SK-N-SH (cell line): ENCODE data around the gene DIAPH2. TPM values are rescaled to one million over a fixed set of nuclear protein-coding genes. Genes with fewer than 3 reads are reported as not detected.
A peak's percentile ranks its signal among the peaks of the same experiment; 100 is the strongest.

ENCODE experiments used
- CTCF ChIA-PET: fragments of 300-600, 350-600 bp; formaldehyde crosslinking; extraction: SDS; loops from one replicate; lab custom pipeline; 2021; lab: Yijun Ruan, JAX
- POLR2A ChIA-PET: fragments of 350-600 bp; sonication (Branson Sonifier 250); formaldehyde crosslinking; extraction: SDS; loops from one replicate; lab custom pipeline; 2020; ENCODE audit warnings: antibody characterized with exemption, inconsistent platforms; lab: Yijun Ruan, JAX
- DNase-seq: peaks from one replicate; pipeline ENCODE4 v3.0.0; 2012
- H2AFZ ChIP-seq: fragments of 200-600 bp; sonication (generic); 2 replicates; pipeline ENCODE4 v1.8.1; 2016; ENCODE audit warnings: antibody characterized with exemption, mild to moderate bottlenecking, low read depth
- H3F3A ChIP-seq: fragments of 200-600 bp; sonication (generic); replicated peaks from 2 replicates; pipeline ENCODE3; 2016; ENCODE audit warnings: antibody characterized with exemption, mild to moderate bottlenecking; ENCODE audit not compliant: insufficient read depth
- H3K27ac ChIP-seq, 2 experiments: fragments of 200-500 bp in 1 of 2; fragments of 200-600 bp in 1 of 2; sonication (Bioruptor generic) in 1 of 2; sonication (generic), shearing (Covaris generic) in 1 of 2; 2 replicates each; pipeline versions ENCODE4 v1.5.1 to v1.6.1; 2014 to 2016; ENCODE audit warnings: low read depth in 2 of 2, inconsistent platforms in 1 of 2, low read length in 1 of 2, mild to moderate bottlenecking in 1 of 2, mixed read lengths in 1 of 2
- H3K27me3 ChIP-seq: fragments of 200-600 bp; sonication (generic), shearing (Covaris generic); 2 replicates; pipeline ENCODE4 v1.6.1; 2016; ENCODE audit warnings: mixed run types; ENCODE audit not compliant: insufficient read depth
- H3K36me3 ChIP-seq, 2 experiments: fragments of 200-500 bp in 1 of 2; fragments of 200-600 bp in 1 of 2; sonication (Bioruptor generic) in 1 of 2; sonication (generic) in 1 of 2; replicated peaks in 1 of 2; 2 replicates each; pipeline versions ENCODE3 to v1.5.1; 2014 to 2016; ENCODE audit warnings: low read length in 1 of 2, mild to moderate bottlenecking in 1 of 2; ENCODE audit not compliant: insufficient read depth in 2 of 2, control insufficient read depth in 1 of 2
- H3K4me1 ChIP-seq, 2 experiments: fragments of 200-500 bp in 1 of 2; fragments of 200-600 bp in 1 of 2; sonication (Bioruptor generic) in 1 of 2; sonication (generic), shearing (Covaris generic) in 1 of 2; 2 replicates each; pipeline versions ENCODE4 v1.5.1 to v1.6.1; 2014 to 2016; ENCODE audit warnings: low read depth in 1 of 2, low read length in 1 of 2, mixed run types in 1 of 2; ENCODE audit not compliant: insufficient read depth in 2 of 2, control insufficient read depth in 1 of 2
- H3K4me2 ChIP-seq: fragments of 200-600 bp; sonication (generic), shearing (Covaris generic); 2 replicates; pipeline ENCODE4 v1.6.1; 2017; ENCODE audit warnings: mixed run types
- H3K4me3 ChIP-seq, 2 experiments: fragments of 200-500 bp in 1 of 2; fragments of 200-600 bp in 1 of 2; sonication (Bioruptor generic) in 1 of 2; sonication (generic), shearing (Covaris generic) in 1 of 2; 2 replicates each; pipeline versions ENCODE4 v1.5.1 to v1.8.1; 2014 to 2016; ENCODE audit warnings: low read depth in 2 of 2, inconsistent platforms in 1 of 2, low read length in 1 of 2, mild to moderate bottlenecking in 1 of 2, mixed read lengths in 1 of 2, moderate library complexity in 1 of 2
- H3K79me2 ChIP-seq: fragments of 200-600 bp; sonication (generic); 2 replicates; pipeline ENCODE4 v1.8.1; 2017; ENCODE audit warnings: mild to moderate bottlenecking; ENCODE audit not compliant: insufficient read depth
- H3K9ac ChIP-seq: fragments of 200-600 bp; sonication (generic); 2 replicates; pipeline ENCODE4 v1.6.1; 2017; ENCODE audit warnings: mixed run types
- H3K9me2 ChIP-seq: fragments of 200-600 bp; sonication (generic); 2 replicates; pipeline ENCODE4 v1.6.1; 2017; ENCODE audit warnings: mixed run types
- H3K9me3 ChIP-seq: fragments of 200-600 bp; sonication (generic); 2 replicates; pipeline ENCODE4 v1.6.1; 2017; ENCODE audit warnings: mixed run types, mild to moderate bottlenecking, moderate library complexity
- H4K20me1 ChIP-seq: fragments of 200-600 bp; sonication (generic); 2 replicates; pipeline ENCODE4 v1.6.1; 2017; ENCODE audit warnings: mild to moderate bottlenecking, mixed run types; ENCODE audit not compliant: insufficient read depth
- EP300 ChIP-seq, 2 experiments: IDR thresholded peaks; 2 replicates each; pipeline versions ENCODE4 v1.4.0 to v1.6.1; 2012; ENCODE audit warnings: borderline replicate concordance in 1 of 2, low read depth in 1 of 2, low read length in 1 of 2
- EZH2phosphoT487 ChIP-seq: fragments of 200-600 bp; sonication (generic); IDR thresholded peaks from 2 replicates; pipeline ENCODE4 v1.6.1; 2017; ENCODE audit warnings: low read depth, mixed run types, mild to moderate bottlenecking, antibody characterized with exemption, moderate library complexity, borderline replicate concordance
- FOXM1 ChIP-seq: IDR thresholded peaks from 2 replicates; pipeline ENCODE4 v1.4.0; 2012; ENCODE audit warnings: low read depth, mild to moderate bottlenecking
- GABPA ChIP-seq: IDR thresholded peaks from 2 replicates; pipeline ENCODE4 v1.4.0; 2012; ENCODE audit warnings: low read depth, mild to moderate bottlenecking
- JUND ChIP-seq: IDR thresholded peaks from 2 replicates; pipeline ENCODE4 v1.4.0; 2012
- MAX ChIP-seq: IDR thresholded peaks from 2 replicates; pipeline ENCODE4 v1.4.0; 2012; ENCODE audit warnings: low read depth
- NFIC ChIP-seq: IDR thresholded peaks from 2 replicates; pipeline ENCODE4 v1.4.0; 2012; ENCODE audit warnings: borderline replicate concordance
- NRF1 ChIP-seq: IDR thresholded peaks from 2 replicates; pipeline ENCODE4 v1.6.1; 2012; ENCODE audit warnings: low read depth, mild to moderate bottlenecking, low read length
- POLR2AphosphoS5 ChIP-seq: IDR thresholded peaks from 2 replicates; pipeline ENCODE4 v1.6.1; 2012; ENCODE audit warnings: low read depth, low read length
- RAD21 ChIP-seq: IDR thresholded peaks from 2 replicates; pipeline ENCODE4 v1.6.1; 2012; ENCODE audit warnings: mild to moderate bottlenecking, low read length
- RCOR1 ChIP-seq: fragments of 150-350 bp; IDR thresholded peaks from 2 replicates; pipeline ENCODE4 v1.6.1; 2017; ENCODE audit warnings: antibody characterized with exemption, low read length
- RFX5 ChIP-seq: IDR thresholded peaks from 2 replicates; pipeline ENCODE4 v1.6.1; 2012; ENCODE audit warnings: mild to moderate bottlenecking, improper control_type of control experiment, low read length
- TCF12 ChIP-seq: IDR thresholded peaks from 2 replicates; pipeline ENCODE4 v1.4.0; 2012
- TEAD4 ChIP-seq: IDR thresholded peaks from 2 replicates; pipeline ENCODE4 v1.4.0; 2012; ENCODE audit warnings: mild to moderate bottlenecking, borderline replicate concordance; ENCODE audit not compliant: insufficient read depth
- USF2 ChIP-seq: fragments of 150-350 bp; IDR thresholded peaks from 2 replicates; pipeline ENCODE4 v1.6.1; 2017; ENCODE audit warnings: antibody characterized with exemption, low read length, low read depth, borderline replicate concordance
- YY1 ChIP-seq: IDR thresholded peaks from 2 replicates; pipeline ENCODE4 v1.4.0; 2012; ENCODE audit warnings: low read depth, mild to moderate bottlenecking
- WGBS: methylation state at CpG from one replicate; pipeline ENCODE4 v1.1.6; 2017; ENCODE audit warnings: low lambda C conversion rate; 5-methylcytosine and 5-hydroxymethylcytosine counted together
- polyA plus RNA-seq, 3 experiments: library from polyadenylated mRNA; depleted of rRNA; stranded (reverse); fragments of >200 nt; gene quantifications; 2 replicates each; pipeline ENCODE4 v1.2.3, GENCODE V29; 2012
- TF ChIP-seq, protein P1 (sequence below): IDR thresholded peaks from 2 replicates; pipeline ENCODE4 v1.4.0; 2012; ENCODE audit warnings: low read depth, borderline replicate concordance
- TF ChIP-seq, protein P2 (sequence below): IDR thresholded peaks from 2 replicates; pipeline ENCODE4; 2012

Gene DIAPH2
- polyA plus RNA-seq, 1 of the 3 experiments (the other 2 are of a cell fraction) = 1.1 TPM

GRCh38 chrX:97266406-97267121, 581.9 kb downstream of the DIAPH2 start (continued):
- no peak for TF ChIP-seq USF2
- TF ChIP-seq, protein P1, sequence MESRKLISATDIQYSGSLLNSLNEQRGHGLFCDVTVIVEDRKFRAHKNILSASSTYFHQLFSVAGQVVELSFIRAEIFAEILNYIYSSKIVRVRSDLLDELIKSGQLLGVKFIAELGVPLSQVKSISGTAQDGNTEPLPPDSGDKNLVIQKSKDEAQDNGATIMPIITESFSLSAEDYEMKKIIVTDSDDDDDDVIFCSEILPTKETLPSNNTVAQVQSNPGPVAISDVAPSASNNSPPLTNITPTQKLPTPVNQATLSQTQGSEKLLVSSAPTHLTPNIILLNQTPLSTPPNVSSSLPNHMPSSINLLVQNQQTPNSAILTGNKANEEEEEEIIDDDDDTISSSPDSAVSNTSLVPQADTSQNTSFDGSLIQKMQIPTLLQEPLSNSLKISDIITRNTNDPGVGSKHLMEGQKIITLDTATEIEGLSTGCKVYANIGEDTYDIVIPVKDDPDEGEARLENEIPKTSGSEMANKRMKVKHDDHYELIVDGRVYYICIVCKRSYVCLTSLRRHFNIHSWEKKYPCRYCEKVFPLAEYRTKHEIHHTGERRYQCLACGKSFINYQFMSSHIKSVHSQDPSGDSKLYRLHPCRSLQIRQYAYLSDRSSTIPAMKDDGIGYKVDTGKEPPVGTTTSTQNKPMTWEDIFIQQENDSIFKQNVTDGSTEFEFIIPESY = no peak
- no peak for TF ChIP-seq NRF1
- no peak; the same call in 1 of the 2 replicates for TF ChIP-seq RAD21
- peak; percentile 35; the same call in 1 of the 2 replicates for TF ChIP-seq RCOR1
- TF ChIP-seq NFIC = no peak
- peak; percentile 14; the same call in 1 of the 2 replicates for TF ChIP-seq TEAD4
- no peak for TF ChIP-seq FOXM1
- no peak for TF ChIP-seq GABPA
- peak in 1 of 2 experiments; percentile 84; a peak in 2 of 4 replicates for TF ChIP-seq EP300 (IDR thresholded peaks at IDR 0.05; ENCODE audit: borderline replicate concordance in 1 of 2, low read depth in 1 of 2, low read length in 1 of 2)

GRCh38 chrX:97267396-97268181, 582.9 kb downstream of the DIAPH2 start:
- Histone ChIP-seq H3K4me2 (0 out of 2 replicates have a peak overlapping the region, but pooled peaks have one; percentile 2), H3K9me2 (no peaks in the 10 kb centered on the region), H3K27ac (peak overlapping the region; percentile 62 to 85), H3K4me1 (peaks cover 0 to 10% of the 10 kb centered on the region in 2 experiments; a peak in 3 of 4 replicates), H3K36me3 (no peaks in the 10 kb centered on the region), H3K4me3 (no peak overlapping the region), H2AFZ (no peak overlapping the region), H4K20me1 (no peaks in the 10 kb centered on the region), H3F3A (no peaks in the 10 kb centered on the region), H3K27me3 (no peaks in the 10 kb centered on the region), H3K9ac (no peak overlapping the region), H3K79me2 (no peaks in the 10 kb centered on the region), H3K9me3 (no peaks in the 10 kb centered on the region)
- POLR2A ChIA-PET = no interaction called here
- CTCF ChIA-PET = interaction anchor here (0.8 to 1.1 kb wide), 2 partner anchors 10 to 27 kb away, joined by 3 read pairs; no protein-coding TSS in a partner anchor
- TF ChIP-seq POLR2AphosphoS5 (no peak), JUND (0 out of 2 replicates have a peak, but pooled peaks have one; percentile 8), TCF12 (peak; percentile 23; the same call in 1 of the 2 replicates), EP300 (IDR thresholded peaks at IDR 0.05; ENCODE audit: borderline replicate concordance in 1 of 2, low read depth in 1 of 2, low read length in 1 of 2) (0 out of 4 replicates have a peak, but pooled peaks of 1 of the 2 experiments have one; percentile 16), YY1 (no peak), MAX (no peak), TEAD4 (0 out of 2 replicates have a peak, but pooled peaks have one; percentile 12), NFIC (no peak), USF2 (no peak), RFX5 (no peak), EZH2phosphoT487 (no peak)
- TF ChIP-seq, protein P2, sequence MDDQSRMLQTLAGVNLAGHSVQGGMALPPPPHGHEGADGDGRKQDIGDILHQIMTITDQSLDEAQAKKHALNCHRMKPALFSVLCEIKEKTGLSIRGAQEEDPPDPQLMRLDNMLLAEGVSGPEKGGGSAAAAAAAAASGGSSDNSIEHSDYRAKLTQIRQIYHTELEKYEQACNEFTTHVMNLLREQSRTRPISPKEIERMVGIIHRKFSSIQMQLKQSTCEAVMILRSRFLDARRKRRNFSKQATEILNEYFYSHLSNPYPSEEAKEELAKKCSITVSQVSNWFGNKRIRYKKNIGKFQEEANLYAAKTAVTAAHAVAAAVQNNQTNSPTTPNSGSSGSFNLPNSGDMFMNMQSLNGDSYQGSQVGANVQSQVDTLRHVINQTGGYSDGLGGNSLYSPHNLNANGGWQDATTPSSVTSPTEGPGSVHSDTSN = peak; percentile 63
- 36% methylated on average over 4 of the region's 4 CpGs for WGBS
- no peak for DNase-seq
